AG10803 (cell line): Measurements from ENCODE around the gene PCLO.
"Not testable (repeated sequence)": the region's sequence is repeated elsewhere in the genome, so short reads cannot be mapped to it uniquely, and the experiment has no call there.

Experiments
- DNase-seq: peaks from one replicate; pipeline ENCODE4 v3.0.0; 2010; ENCODE audit warnings: low read depth
- H3K4me3 ChIP-seq: 2 replicates; pipeline ENCODE4 v1.5.1; 2011; ENCODE audit warnings: mild to moderate bottlenecking, low read length, control low read depth
- CTCF ChIP-seq: conservative IDR thresholded peaks from 2 replicates; pipeline ENCODE4 v1.5.1; 2011; ENCODE audit warnings: mild to moderate bottlenecking, low read length, control low read depth, inconsistent platforms

The PCLO gene

GRCh38 chr7:82945056-82945455, 217.6 kb downstream of the PCLO start:
- no peak for DNase-seq
- no peak for TF ChIP-seq CTCF
- H3K4me3 ChIP-seq: no peak overlapping the region

- H3K4me3 ChIP-seq: no peak overlapping the region
- no peak for DNase-seq
- no peak for TF ChIP-seq CTCF
Measured at GRCh38 chr7:82932516-82932915, 230.2 kb downstream of the PCLO start.

GRCh38 chr7:82926477-82926876, 236.2 kb downstream of the PCLO start:
- DNase-seq: no peak
- no peak overlapping the region for H3K4me3 ChIP-seq
- no peak for TF ChIP-seq CTCF

- no peak for TF ChIP-seq CTCF
- H3K4me3 ChIP-seq: no peak overlapping the region
Measured at GRCh38 chr7:82925331-82925730, 237.4 kb downstream of the PCLO start.

GRCh38 chr7:82906502-82906901, 256.2 kb downstream of the PCLO start:
- no peak for TF ChIP-seq CTCF
- H3K4me3 ChIP-seq: no peak overlapping the region
- DNase-seq: no peak

More at GRCh38 chr7:82925331-82925730, 237.4 kb downstream of the PCLO start:
- no peak for DNase-seq

GRCh38 chr7:82904871-82905270, 257.8 kb downstream of the PCLO start:
- DNase-seq: no peak
- H3K4me3 ChIP-seq: no peak overlapping the region
- no peak for TF ChIP-seq CTCF

GRCh38 chr7:82901098-82901497, 261.6 kb downstream of the PCLO start:
- not testable (repeated sequence) for DNase-seq, H3K4me3 ChIP-seq

- DNase-seq: no peak
- TF ChIP-seq CTCF: no peak
- H3K4me3 ChIP-seq: no peak overlapping the region
Measured at GRCh38 chr7:82897500-82897899, 265.2 kb downstream of the PCLO start.

- not testable (repeated sequence) for DNase-seq, H3K4me3 ChIP-seq
Measured at GRCh38 chr7:82894341-82894740, 268.3 kb downstream of the PCLO start.
